Endothelial cell of umbilical vein (primary cell): ENCODE data around the gene STX4. TPM values are rescaled to one million over a fixed set of nuclear protein-coding genes. Genes with fewer than 3 reads are reported as not detected.

Experiments used
- BruUV-seq: library from RNA; stranded (reverse); fragments of 400-500 nt; replicated peaks from 2 replicates; lab custom pipeline; 2021; lab: Mats Ljungman, UMichigan
- CTCF ChIA-PET: fragments of 300-600, 350-600 bp; sonication (Branson Sonifier 250); formaldehyde crosslinking; loops from one replicate; lab custom pipeline; 2021; ENCODE audit warnings: antibody characterized with exemption, inconsistent platforms; lab: Charles Lee
- POLR2A ChIA-PET: fragments of 300-600, 350-600 bp; sonication (Branson Sonifier 250); formaldehyde crosslinking; loops from one replicate; lab custom pipeline; 2021; ENCODE audit warnings: antibody characterized with exemption, inconsistent platforms; lab: Charles Lee
- DNase-seq: peaks from one replicate; pipeline ENCODE4 v3.0.0-alpha.2; 2011; ENCODE audit warnings: low read depth, low spot score
- FAIRE-seq: peaks from 2 replicates; lab custom pipeline; 2011; peaks lifted over from hg19 to GRCh38; lab: Jason Lieb, UNC
- H2AFZ ChIP-seq: 2 replicates; pipeline ENCODE4 v1.6.0; 2012; ENCODE audit warnings: low read depth, low read length, control low read depth, inconsistent platforms
- H3K27ac ChIP-seq: 2 replicates; pipeline ENCODE4 v1.5.1; 2011; ENCODE audit warnings: low read depth, mild to moderate bottlenecking, control low read depth, low read length, moderate library complexity; ENCODE audit not compliant: insufficient read depth
- H3K27me3 ChIP-seq, 2 experiments: 2 replicates each; pipeline versions ENCODE4 v1.6.0 to v1.6.1; 2011; ENCODE audit warnings: low read length in 2 of 2, mixed read lengths in 1 of 2; ENCODE audit not compliant: control insufficient read depth in 2 of 2, insufficient read depth in 2 of 2
- H3K36me3 ChIP-seq, 2 experiments: 2 replicates in 1 of 2; 3 replicates in 1 of 2; pipeline ENCODE4 v1.5.1; 2011; ENCODE audit warnings: low read length in 2 of 2, mild to moderate bottlenecking in 1 of 2, moderate library complexity in 1 of 2; ENCODE audit not compliant: control insufficient read depth in 2 of 2, insufficient read depth in 2 of 2; ENCODE audit errors: extremely low read depth in 1 of 2
- H3K4me1 ChIP-seq: 3 replicates; pipeline ENCODE4 v1.5.1; 2011; ENCODE audit warnings: mild to moderate bottlenecking, low read length; ENCODE audit not compliant: control insufficient read depth, insufficient read depth; ENCODE audit errors: extremely low read depth
- H3K4me2 ChIP-seq: 2 replicates; pipeline ENCODE4 v1.6.1; 2011; ENCODE audit warnings: low read length, control low read depth, mixed read lengths; ENCODE audit not compliant: insufficient read depth
- H3K4me3 ChIP-seq, 3 experiments: fragments of 200-600 bp in 1 of 3; sonication (generic), shearing (Covaris generic) in 1 of 3; replicated peaks in 1 of 3; 2 replicates each; pipeline ENCODE4 v1.5.1; 2011 to 2016; ENCODE audit warnings: control low read depth in 3 of 3, low read length in 3 of 3, mild to moderate bottlenecking in 2 of 3, inconsistent platforms in 1 of 3, low read depth in 1 of 3, moderate library complexity in 1 of 3; ENCODE audit not compliant: insufficient read depth in 1 of 3
- H3K79me2 ChIP-seq: 2 replicates; pipeline ENCODE4 v1.6.0; 2012; ENCODE audit warnings: low read length, inconsistent platforms; ENCODE audit not compliant: control insufficient read depth, insufficient read depth
- H3K9ac ChIP-seq: replicated peaks from 2 replicates; pipeline ENCODE3; 2011; ENCODE audit warnings: low read length, control low read depth; ENCODE audit not compliant: insufficient read depth; ENCODE audit errors: extremely low read depth
- H3K9me1 ChIP-seq: replicated peaks from 3 replicates; pipeline ENCODE4 v1.6.0; 2011; ENCODE audit warnings: mild to moderate bottlenecking, low read length; ENCODE audit not compliant: control insufficient read depth, insufficient read depth; ENCODE audit errors: extremely low read depth
- H3K9me3 ChIP-seq: replicated peaks from 2 replicates; pipeline ENCODE4 v1.5.1; 2012; ENCODE audit warnings: low read length, inconsistent platforms; ENCODE audit not compliant: control insufficient read depth, insufficient read depth
- H4K20me1 ChIP-seq: replicated peaks from 2 replicates; pipeline ENCODE3; 2011; ENCODE audit warnings: mild to moderate bottlenecking, low read length; ENCODE audit not compliant: control insufficient read depth, insufficient read depth; ENCODE audit errors: extremely low read depth
- FOS ChIP-seq: IDR thresholded peaks from 2 replicates; pipeline ENCODE4 v1.6.1; 2011; ENCODE audit warnings: mild to moderate bottlenecking, low read length, moderate library complexity, borderline replicate concordance; ENCODE audit not compliant: insufficient read depth
- GATA2 ChIP-seq: IDR thresholded peaks from 2 replicates; pipeline ENCODE4 v1.7.0; 2011; ENCODE audit warnings: low read depth, mild to moderate bottlenecking, moderate library complexity, mixed read lengths, low read length; ENCODE audit not compliant: insufficient read length, insufficient read depth
- JUN ChIP-seq: IDR thresholded peaks from 2 replicates; pipeline ENCODE4 v1.6.1; 2011; ENCODE audit warnings: borderline replicate concordance, low read depth; ENCODE audit not compliant: insufficient read length, insufficient read depth
- MYC ChIP-seq: IDR thresholded peaks from one replicate; pipeline ENCODE4 v1.6.1; 2011; ENCODE audit warnings: mild to moderate bottlenecking, low read depth, low read length
- POLR2A ChIP-seq: IDR thresholded peaks from 2 replicates; pipeline ENCODE4 v1.6.1; 2012; ENCODE audit warnings: low read depth, mild to moderate bottlenecking, control low read depth, low read length
- POLR2AphosphoS5 ChIP-seq: IDR thresholded peaks from 2 replicates; pipeline ENCODE4 v1.6.1; 2012; ENCODE audit warnings: low read depth, mild to moderate bottlenecking, control low read depth, low read length, moderate library complexity; ENCODE audit not compliant: insufficient read depth
- dilution Hi-C: fragments of 300-500 bp; cut with MboI; formaldehyde crosslinking; loops from one replicate; pipeline ENCODE4 v1.15.0; 2019; ENCODE audit warnings: low sequenced_read_pairs; ENCODE audit not compliant: extremely low pct_ligation_motif_present
- intact Hi-C: fragments of 100-400 bp; cut with micrococcal nuclease; formaldehyde crosslinking; loops from one replicate; pipeline ENCODE4 v1.10.0; 2022
- polyA plus RNA-seq, 4 experiments: library from polyadenylated mRNA; depleted of rRNA in 3 of 4; stranded (reverse) in 3 of 4; unstranded in 1 of 4; fragments of >200 nt; gene quantifications; 2 replicates each; pipeline versions ENCODE4 v1.2.1 to v1.2.3, GENCODE V29; 2011 to 2012; ENCODE audit warnings: missing spikeins in 1 of 4
- total RNA-seq: library from RNA; stranded (reverse); gene quantifications from 2 replicates; pipeline ENCODE4 v1.2.3, GENCODE V29; 2021
- TF ChIP-seq, protein P1 (sequence below), 2 donors: IDR thresholded peaks; 1 replicate in 1 of 2; 2 replicates in 1 of 2; pipeline ENCODE4 v1.5.1; 2011; ENCODE audit warnings: low read length in 2 of 2, mild to moderate bottlenecking in 2 of 2, moderate library complexity in 2 of 2, control low read depth in 1 of 2, inconsistent platforms in 1 of 2, low read depth in 1 of 2; ENCODE audit not compliant: insufficient read depth in 1 of 2; ENCODE audit errors: extremely low read depth in 1 of 2
- TF ChIP-seq, protein P2 (sequence below): IDR thresholded peaks from 2 replicates; pipeline ENCODE4 v1.6.1; 2011; ENCODE audit not compliant: insufficient read depth, insufficient read length

The STX4 gene
- total and polyA plus RNA-seq, 2 donors (not counting 3 experiments of a cell fraction or from before 2014, with no cell fraction given), result 49.5 to 65.2 TPM

DNA sequence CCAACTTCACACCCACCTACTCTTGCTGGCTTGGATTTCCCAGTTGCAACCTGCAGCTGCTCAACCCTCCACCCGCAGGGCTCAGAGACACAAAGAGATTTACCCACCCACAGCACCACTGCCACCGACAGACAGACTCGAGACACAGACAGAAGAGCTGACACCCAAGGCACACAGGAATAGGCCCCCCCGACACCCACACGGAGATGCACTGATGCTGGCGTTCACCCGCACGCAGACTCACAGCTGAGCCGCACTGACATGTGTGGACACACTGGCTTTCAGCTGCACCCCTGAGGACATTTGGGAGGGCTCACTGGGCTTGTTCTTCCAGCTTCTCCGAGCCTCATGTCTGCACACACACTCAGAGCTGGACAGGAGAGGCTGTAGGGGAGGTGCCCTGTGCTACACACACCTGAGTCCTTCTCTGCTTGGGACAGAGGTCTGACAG lies 31.1 kb upstream of the STX4 start:
- BruUV-seq, result no TSS peak

More for the DNA sequence above, 31.1 kb upstream of the STX4 start:
- H3K4me3 ChIP-seq, result no peak overlapping the region
- H3K27ac ChIP-seq, result no peak overlapping the region
- DNase-seq (no peak), FAIRE-seq (no peak)
- no peak overlapping the region for H3K4me2 ChIP-seq
- ChIA-PET CTCF (interaction anchor here (1.1 to 1.4 kb wide), 2 partner anchors 17 to 18 kb away, joined by 3 read pairs; partner anchors contain the start of gene HSD3B7), POLR2A (no interaction called here)
- TF ChIP-seq POLR2A (no peak), FOS (no peak), GATA2 (no peak), JUN (no peak), MYC (no peak), POLR2AphosphoS5 (no peak)
- TF ChIP-seq, protein P1, sequence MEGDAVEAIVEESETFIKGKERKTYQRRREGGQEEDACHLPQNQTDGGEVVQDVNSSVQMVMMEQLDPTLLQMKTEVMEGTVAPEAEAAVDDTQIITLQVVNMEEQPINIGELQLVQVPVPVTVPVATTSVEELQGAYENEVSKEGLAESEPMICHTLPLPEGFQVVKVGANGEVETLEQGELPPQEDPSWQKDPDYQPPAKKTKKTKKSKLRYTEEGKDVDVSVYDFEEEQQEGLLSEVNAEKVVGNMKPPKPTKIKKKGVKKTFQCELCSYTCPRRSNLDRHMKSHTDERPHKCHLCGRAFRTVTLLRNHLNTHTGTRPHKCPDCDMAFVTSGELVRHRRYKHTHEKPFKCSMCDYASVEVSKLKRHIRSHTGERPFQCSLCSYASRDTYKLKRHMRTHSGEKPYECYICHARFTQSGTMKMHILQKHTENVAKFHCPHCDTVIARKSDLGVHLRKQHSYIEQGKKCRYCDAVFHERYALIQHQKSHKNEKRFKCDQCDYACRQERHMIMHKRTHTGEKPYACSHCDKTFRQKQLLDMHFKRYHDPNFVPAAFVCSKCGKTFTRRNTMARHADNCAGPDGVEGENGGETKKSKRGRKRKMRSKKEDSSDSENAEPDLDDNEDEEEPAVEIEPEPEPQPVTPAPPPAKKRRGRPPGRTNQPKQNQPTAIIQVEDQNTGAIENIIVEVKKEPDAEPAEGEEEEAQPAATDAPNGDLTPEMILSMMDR (IDR thresholded peaks at IDR 0.05; ENCODE audit: extremely low read depth in 1 of 2, insufficient read depth in 1 of 2, low read depth in 1 of 2, low read length in 2 of 2), result no peak
- TF ChIP-seq, protein P2, sequence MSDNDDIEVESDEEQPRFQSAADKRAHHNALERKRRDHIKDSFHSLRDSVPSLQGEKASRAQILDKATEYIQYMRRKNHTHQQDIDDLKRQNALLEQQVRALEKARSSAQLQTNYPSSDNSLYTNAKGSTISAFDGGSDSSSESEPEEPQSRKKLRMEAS, result no peak
- dilution Hi-C loops, result no loop called here
- peaks cover 0 to 2% of the 10 kb centered on the region in 2 experiments for H3K27me3 ChIP-seq
- no peaks in the 10 kb centered on the region for H4K20me1 ChIP-seq
- H3K9me1 ChIP-seq, result no peaks in the 10 kb centered on the region
- no peaks in the 10 kb centered on the region for H3K4me1 ChIP-seq
- no peaks in the 10 kb centered on the region for H3K9me3 ChIP-seq
- H3K79me2 ChIP-seq, result no peaks in the 10 kb centered on the region
- intact Hi-C loops, result no loop called here
- no peaks in the 10 kb centered on the region for H3K36me3 ChIP-seq
- no peak overlapping the region for H2AFZ ChIP-seq
- H3K9ac ChIP-seq, result no peak overlapping the region
